NCI-H187 treated with DMSO at 0.1 percent for 48 hours (cell line): ENCODE measurements around the gene ZBTB17.
"Not testable (repeated sequence)": the region's sequence is repeated elsewhere in the genome, so short reads cannot be mapped to it uniquely, and the experiment has no call there.

Experiments used
- DNase-seq: peaks from one replicate; lab custom pipeline; 2025; lab: John Stamatoyannopoulos, UW

ZBTB17 gene

DNA sequence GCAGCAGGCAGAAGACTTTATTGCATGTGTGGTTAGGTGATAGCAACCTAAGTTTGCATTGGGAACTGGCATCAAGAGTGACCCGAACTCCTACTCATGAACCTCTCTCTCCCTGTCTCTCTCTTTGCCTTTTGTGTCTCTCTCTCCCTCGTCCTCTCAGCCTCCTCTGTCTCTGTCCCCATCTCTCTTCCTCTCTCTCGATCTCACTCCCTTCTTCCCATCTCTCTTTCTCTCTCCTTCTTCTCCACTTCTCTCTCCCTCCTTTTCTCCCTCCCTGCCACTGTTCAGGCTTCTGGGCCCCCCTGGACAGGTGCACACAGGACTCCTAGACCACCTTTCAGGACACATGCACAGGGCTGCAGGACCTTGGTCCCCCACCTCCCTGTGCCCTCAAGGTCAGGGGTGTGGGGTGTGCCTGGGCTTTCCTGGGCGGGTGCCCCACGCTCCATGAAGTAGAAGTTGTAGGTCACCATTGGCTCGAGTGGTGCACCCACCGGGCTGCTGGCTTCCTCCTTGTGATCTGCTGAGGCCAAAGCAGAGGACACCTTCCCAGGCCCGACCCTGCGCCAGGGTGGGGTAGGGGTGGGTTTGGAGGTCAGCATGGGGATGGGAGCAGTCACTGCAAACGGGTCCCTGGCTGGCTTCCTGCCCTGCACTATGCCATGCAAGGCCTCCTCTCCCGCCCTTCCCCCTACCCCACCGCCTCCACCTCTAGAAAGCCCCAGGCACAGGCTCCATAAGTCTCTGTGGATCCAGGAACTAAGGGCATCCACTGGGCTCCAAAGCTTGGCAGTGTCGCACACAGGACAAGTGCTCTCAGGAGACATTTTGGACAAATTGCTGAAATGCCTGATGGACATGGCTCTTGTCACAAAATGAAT, 13.2 kb upstream of the ZBTB17 start:
- no peak for DNase-seq

DNA sequence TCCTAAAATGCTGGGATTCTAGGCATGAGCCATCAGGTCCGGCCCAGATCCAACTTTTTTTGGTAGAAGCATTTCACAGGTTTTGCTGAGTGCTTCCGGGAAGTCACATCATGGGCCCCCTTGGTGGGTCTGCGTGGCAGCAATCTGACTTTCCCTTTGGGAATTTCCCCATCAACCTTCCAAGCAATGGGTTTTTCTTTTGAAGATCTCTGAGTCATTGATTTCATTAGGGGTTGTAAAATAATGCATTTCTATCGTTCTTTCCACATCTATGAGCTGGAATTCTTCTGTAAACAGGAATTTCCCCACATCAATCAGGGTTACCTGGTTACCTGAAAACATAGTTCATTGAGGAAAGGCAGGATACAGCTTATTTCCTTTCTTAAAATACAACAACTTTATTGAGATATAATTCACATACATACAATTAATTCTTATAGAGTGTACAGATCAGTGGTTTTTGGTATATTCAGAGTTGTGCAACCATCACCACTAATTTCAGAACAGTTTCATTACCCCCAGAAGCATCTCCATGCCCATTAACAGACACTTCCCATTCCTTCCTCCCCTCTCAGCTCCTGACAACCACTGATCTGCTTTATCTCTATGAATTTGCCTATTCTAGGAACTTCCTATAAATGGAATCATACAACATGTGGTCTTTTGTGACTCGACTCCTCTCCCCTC, 9.9 kb upstream of the ZBTB17 start:
- no peak for DNase-seq

DNA sequence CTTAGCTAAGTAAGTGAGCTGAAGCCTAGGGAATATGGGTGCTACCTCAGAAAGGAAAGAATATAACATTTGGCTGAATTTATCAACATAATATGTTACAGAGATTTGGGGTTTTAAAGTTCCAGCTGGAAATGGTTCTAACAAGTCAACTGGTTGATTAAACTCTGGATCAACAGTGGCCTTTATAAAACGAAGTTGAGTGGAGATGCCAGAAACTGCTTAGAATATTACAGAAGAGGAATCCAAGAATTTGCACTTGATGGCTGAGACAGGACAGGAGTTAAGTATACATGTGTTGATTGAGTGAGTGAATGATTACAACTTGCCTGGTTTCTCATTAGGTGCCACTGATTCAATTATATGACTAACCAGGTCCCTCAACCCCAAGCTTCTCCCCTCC, 7.4 kb upstream of the ZBTB17 start:
- no peak for DNase-seq

DNA sequence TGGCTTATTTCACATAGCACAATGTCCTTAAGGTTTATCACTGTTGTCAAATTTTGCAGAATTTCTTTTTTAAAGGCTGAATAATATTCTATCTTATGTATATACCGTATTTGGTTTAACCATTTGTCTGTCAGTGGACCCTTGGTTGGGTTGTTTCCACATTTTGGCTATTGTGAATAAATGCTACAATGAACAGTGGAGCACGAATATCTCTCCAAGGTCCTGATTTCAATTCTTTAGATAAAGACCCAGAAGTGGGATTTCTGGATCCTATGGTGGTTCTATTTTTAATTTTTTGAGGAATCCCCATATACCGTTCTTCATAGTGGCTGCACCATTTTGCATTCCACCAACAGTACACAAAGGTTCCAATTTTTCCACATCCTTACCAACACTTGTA, 5.8 kb upstream of the ZBTB17 start:
- DNase-seq = no peak

DNA sequence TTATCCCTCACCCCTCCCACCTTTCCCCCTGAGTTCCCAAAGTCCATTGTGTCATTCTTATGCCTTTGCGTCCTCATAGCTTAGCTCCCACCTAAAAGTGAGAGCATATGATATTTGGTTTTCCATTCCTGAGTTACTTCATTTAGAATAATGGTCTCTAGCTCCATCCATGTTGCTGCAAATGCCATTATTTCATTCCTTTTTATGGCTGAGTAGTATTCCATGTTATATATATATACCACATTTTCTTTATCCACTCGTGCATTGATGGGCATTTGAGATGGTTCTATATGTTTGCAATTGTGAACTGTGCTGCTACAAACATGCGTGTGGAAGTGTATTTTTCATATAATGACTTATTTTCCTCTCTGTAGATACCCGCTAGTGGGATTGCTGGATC, 2.0 kb upstream of the ZBTB17 start:
- not testable (repeated sequence) for DNase-seq

DNA sequence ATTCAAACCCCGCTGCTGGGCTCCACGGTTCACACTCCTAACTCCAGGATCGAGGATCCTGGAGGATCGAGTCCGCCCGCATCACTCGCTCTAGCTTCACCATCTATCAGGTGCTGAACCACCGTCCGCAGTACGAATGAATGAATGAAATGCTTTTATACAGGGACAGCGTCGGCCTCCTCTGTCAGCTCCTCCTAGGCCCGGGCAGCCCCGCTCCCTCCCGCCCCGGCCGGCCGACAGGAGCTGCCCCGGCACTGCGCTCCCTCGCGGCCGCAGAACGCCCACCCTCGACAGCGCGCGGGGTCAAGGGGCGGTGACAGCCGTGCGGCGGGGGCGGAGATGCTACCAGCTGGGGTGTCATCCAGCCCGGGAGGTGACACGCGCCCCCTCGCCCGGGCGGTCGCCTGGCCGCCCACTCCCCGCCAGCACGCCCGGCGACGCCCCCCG, 520 bp downstream of the ZBTB17 start:
- no peak for DNase-seq

DNA sequence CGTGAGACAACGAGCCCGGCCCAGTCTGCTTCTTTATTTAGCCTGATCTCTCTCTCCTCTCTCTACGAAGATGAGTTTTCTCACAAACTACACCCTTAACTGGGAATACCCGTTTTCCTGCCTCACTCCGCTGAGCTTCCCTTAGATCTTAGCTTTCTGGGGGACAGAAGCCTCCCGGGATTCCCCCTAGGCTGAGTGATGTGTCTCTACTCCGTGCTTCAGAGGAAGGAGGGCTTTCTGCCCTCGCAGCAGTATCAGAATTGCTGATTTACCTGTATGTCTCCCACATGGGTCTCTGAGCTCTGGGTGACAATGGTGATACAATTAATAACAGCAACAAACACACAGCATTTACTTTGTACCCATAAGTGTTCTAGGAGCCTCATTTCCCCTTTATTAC, 1.0 kb downstream of the ZBTB17 start:
- DNase-seq = no peak

DNA sequence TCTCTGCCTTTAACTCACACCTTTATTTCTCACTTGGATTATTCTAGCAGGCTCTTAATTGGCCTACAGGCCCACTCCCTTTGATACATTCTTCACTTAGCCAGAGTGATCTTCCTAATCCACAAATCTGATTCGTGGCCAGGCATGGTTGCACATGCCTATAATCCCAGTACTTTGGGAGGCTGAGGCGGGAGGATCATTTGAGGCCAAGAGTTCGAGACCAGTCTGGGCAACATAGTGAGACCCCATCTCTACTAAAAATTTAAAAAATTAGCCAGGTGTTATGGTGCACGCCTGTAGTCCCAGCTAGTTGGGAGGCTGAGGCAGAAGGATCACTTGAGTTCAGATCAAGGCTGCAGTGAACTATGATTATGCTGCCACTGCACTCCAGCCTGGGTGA, 2.1 kb downstream of the ZBTB17 start:
- no peak for DNase-seq

DNA sequence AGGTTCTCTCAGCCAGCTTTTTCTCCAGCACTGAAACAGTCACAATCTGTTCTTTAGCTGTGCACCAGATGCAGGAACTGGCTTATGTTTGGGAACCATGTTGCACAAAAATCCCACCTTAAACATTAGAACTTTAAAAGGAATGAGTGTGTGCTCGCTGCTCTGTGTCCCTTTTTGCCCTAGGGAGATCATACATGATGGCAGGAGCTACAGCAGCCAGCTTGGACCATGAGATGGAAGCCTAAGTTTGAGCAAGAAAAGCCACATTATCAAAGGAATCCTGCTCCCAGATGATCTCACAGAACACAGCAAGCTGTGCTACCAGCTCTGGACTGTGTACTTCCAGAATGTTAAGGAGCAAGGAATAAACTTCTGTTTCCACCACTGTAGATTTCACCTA, 3.5 kb downstream of the ZBTB17 start:
- DNase-seq = no peak

DNA sequence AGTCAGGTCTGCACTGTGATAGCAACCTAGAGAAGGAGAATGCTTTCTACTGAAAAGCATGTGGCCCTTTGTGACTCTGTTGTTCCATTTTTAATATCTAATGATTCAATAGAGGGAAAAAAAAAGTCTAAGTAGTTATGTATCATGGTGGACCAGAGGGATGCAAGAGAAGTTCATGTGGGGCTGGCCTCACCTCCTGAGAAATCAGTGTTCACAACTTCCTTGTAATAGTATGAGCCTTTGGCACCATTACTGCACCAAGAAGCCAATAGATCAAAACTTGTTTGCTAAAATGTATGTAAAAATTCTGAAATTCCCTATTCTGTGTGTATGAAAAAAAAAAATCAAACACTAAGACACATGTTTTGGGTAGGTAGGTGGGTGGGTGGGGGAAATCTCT, 5.0 kb downstream of the ZBTB17 start:
- DNase-seq = no peak

DNA sequence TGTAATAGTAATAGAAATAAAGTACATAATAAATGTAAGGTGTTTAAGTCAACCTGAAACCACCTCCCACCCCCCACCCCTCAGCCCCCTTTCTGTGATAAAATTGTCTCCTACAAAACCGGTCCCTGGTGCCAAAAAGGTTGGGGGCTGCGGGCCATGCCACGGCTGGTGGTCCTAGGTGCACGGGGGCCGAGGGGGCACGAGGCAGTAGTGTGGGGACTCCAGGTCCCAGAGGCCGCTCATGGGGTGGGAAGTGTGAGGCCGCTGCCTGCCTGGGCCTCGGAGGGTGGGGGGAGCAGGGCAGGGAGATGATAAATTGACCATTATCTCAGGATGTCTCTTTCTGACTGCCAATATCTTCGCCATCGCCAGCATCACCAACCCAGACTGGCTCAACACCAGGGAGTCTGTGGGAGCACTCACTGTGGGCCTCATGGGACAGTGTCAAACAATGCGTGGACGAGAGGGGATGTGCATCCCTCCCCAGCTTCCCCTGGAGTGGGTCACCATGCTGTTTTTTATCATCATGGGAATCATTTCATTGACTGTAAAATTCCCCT, 6.5 kb downstream of the ZBTB17 start:
- no peak for DNase-seq

DNA sequence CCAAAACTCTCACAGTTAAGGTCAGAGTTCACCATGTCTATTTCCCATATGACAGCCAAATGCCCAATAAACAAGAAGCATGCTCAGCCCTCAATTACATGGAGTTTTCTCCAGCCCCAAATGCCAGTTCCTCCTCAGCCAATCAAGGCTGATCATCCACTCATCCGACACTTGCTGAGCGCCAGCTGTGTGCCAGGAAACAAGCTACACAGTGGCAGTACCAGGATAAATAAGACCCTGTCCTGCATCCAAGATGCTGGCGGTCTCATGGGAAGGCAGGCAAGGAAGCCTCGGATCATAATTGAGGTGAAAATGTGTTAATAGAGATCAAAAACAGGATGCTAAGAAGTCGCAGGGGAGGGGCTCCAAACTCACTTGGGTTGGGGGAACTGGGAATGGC, 7.7 kb downstream of the ZBTB17 start:
- no peak for DNase-seq

DNA sequence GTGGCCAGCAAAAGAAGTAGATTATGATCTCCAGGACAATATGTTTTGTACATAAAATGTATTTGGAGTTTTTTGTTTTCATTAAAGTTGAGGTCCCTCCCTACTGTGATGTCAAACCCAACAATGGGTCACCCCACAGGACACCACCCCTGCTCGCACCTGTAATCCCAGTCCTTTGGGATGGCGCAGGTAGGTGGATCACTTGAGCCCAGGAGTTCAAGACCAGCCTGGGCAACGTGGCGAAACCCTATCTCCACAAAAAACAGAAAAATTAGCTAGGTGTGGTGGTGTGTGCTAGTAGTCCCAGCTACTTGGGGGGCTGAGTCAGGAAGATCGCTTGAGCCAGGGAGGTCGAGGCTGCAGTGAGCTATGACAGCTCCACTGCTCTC, 9.0 kb downstream of the ZBTB17 start:
- no peak for DNase-seq

DNA sequence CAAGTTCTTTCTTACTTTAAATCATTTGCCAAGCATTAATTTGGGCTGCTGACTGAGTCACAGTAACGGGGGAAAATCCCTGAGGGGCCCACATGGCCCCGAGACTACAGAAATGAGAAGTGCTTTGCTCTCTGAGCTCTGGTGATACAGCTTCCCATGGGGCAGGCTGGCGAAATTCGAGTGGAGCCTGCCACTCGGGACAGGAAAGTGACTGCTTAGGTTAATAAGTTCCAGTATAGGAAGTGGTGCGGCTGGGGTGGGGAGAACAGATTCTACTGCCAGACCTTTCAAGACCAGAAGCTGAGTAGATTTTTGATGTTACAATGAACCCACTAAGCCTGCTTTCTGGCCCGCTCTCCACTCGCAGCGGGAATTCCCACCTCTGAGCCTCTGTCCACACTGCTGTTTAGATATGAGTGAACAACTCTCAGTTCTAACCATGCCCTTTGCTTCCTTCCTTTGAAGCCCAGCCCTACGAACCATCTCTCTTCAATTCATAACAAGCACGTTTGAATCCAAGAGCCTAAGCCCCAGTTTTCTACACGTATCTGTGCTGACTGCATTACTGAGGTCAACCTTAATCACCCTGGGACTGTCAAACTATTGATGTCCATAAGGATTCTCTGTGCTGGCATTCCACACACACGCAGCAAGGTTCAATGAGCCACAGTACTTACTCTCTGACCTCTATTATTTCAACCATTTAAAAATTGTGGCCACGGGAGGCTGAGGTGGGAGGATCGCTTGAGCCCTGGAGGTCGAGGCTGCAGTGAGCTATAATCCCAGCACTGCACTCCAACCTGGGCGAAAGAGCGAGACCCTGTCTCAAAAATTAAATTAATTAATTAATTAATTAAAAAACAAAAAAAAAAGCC, 9.6 kb downstream of the ZBTB17 start:
- no peak for DNase-seq

DNA sequence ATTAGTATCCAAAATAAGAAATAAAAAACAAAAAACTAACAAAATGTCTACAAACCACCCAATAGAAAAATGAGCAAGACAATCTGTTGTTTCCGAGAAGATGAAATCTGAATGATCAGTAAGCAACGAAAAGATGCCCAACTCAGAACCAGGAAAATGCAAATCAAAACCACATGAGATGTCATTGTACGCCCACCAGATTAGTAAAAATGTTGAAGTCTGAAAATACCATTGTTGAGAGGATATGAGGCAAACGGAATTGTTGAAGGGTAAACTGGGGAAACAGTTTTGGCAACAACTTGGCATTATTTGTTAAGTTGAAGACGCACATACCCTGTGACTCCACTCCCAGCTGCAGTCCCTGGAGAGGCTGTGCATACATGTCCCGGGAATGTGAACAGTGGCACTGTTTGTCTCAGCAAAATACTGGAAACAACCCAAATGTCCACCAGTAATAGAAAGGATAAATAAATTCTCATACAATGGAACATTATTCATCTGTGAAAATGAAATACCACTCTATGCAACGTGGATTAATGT, 10.6 kb downstream of the ZBTB17 start:
- no peak for DNase-seq

DNA sequence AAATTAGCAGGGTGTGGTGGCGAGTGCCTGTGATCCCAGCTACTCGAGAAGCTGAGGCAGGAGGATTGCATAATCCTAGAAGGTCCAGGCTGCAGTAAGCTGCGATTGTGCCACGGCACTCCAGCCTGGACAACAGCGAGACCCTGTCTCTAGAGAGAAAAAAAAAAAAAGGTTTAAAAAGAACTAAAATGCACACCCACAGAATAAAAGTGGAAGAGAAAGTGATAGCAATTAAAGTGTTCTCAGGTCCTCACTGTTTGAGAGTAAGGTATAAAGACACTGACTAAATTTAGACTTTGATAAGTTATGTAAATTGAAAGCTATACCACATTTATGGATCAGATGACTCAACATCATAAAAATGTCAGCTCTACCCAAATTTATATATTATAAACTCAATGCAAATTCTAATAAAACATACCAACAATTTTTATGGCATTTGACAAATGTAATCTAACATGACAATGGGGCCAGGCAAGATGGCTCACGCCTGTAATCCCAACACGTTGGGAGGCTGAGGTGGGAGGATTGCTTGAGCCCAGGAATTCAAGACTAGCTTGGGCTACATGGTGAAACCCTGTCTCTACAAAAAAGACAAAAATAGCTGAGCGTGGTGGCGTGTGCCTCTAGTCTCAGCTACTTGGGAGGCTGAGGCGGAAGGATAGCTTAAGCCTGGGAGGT, 11.8 kb downstream of the ZBTB17 start:
- DNase-seq = no peak

DNA sequence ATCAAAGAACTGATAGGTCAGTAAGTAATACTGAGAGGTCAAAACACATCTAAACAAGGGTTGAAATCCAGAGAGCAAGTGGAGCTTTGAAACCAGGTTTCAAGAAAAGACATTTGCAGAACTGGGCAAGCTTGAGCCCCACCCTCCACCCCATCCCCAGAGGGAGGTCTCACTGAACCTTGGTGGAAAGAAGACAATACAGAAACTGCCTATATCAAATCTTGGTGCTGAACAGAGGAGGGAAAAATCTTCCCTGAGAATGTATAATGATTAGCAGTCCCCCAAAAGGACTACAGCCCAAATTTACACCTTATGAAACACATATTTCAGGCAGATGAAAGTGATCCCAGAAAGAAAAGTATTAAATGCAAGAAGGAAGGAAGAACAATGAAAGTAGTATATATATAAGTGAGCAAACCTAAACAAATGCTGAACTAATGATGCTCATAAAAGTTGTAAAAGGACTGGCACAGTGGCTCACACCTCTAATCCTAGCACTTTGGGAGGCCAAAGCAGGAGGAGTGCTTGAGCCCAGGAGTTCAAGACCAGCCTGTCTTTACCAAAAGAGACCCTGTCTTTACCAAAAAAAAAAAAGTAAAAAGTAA, 12.4 kb downstream of the ZBTB17 start:
- DNase-seq = no peak

DNA sequence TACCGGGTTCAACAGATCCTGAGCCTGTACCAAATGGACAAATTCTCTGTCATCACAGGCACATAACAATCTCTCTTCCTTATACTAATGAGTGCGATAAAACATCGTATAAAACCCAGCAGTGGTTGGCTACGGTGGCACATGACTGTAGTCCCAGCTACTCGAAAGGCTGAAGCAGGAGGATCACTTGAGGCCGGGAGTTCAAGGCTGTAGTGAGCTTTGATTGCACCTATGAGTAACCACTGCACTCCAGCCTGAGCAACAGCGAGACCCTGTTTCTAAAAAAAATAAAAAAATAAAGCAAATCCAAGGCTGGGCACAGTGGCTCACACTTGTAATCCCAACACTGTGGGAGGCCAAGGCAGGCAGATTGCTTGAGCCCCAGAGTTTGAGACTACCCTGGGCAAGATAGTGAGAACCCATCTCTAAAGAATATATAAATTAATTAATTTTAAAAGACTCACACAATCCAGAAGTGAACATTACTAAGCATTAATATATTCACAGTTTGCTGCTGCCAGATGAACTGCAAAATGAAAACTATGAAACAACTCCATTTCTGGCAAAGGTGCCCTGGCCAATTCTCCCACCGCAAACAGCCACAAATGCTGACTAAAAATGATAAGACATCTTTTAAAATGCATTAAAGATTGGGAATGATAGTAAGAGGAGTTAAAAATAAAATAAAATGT, 13.1 kb downstream of the ZBTB17 start:
- DNase-seq = no peak

DNA sequence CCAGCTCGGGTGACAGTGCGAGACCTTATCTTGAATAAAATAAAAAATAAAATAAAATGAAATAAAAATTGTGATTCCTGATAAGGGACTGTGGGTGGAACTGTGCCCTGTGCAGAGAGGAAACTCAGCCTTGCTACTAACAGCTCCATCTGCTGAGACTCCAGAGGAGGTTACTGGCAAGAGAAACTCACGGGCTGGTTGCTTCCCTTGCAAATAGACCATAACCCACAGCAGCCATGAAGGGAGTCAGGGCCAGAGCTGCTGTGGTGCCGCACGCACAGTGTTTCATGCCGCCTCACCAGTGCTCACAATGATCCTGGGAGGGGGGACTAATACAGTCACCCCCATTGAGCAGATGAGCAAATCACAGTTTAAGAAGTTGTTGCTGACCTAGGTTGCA, 13.7 kb downstream of the ZBTB17 start:
- no peak for DNase-seq

DNA sequence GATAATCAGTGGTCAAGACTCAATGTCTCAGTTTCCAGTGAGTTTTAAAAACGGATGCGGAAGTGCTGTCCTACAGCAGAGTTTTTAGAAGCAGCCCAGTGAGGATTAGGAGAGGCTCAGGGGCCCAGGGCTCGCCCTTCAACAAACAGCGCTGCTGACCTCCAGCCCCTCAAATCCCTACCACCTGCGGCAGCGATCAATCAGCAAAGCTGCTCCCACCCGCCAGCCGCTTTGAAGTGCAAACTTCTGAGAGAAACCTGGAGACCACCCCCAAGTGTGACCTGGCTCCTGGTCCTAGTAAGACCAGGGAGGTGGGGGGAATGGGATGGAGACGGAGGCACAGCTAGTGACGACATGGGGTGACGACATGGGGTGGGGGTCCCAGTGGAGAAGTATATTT, 14.4 kb downstream of the ZBTB17 start:
- no peak for DNase-seq
